Fibroblast of lung (primary cell): ENCODE data around the gene RAB13.

Experiments used
- CTCF ChIP-seq, 2 donors: IDR thresholded peaks in 1 of 2; conservative IDR thresholded peaks in 1 of 2; 1 replicate in 1 of 2; 2 replicates in 1 of 2; pipeline ENCODE4 v1.5.1; 2011 to 2012; ENCODE audit warnings: low read length in 2 of 2, control low read depth in 1 of 2, inconsistent platforms in 1 of 2, low read depth in 1 of 2, mild to moderate bottlenecking in 1 of 2
- EZH2 ChIP-seq: IDR thresholded peaks from 2 replicates; pipeline ENCODE4 v1.5.1; 2012; ENCODE audit warnings: low read length, control low read depth, mild to moderate bottlenecking; ENCODE audit errors: missing control alignments

- TF ChIP-seq EZH2: no peak
- TF ChIP-seq CTCF (conservative IDR thresholded peaks at IDR 0.05 in 1 of 2, IDR thresholded peaks at IDR 0.05 in 1 of 2; ENCODE audit: low read depth in 1 of 2, low read length in 2 of 2): no peak
These were observed 14.3 kb upstream of the RAB13 start for GRCh38 chr1:154000420-154000819.
